Mesenchymal stem cell (in vitro differentiated cells and primary cell): Measurements from ENCODE around the gene SLC35F6.

Experiments used
- DNase-seq: peaks from one replicate; pipeline ENCODE4 v3.0.0-alpha.2; 2013
- H2AFZ ChIP-seq: one replicate; pipeline ENCODE4 v1.6.1; 2013; ENCODE audit warnings: low read depth, mild to moderate bottlenecking, control low read depth, inconsistent platforms, low read length, moderate library complexity
- H2AK5ac ChIP-seq: 2 replicates; pipeline ENCODE4 v1.6.1; 2013; ENCODE audit warnings: low read length, moderate library complexity, mild to moderate bottlenecking, inconsistent platforms; ENCODE audit not compliant: severe bottlenecking
- H2BK120ac ChIP-seq: one replicate; pipeline ENCODE4 v1.6.1; 2013; ENCODE audit warnings: low read depth, mild to moderate bottlenecking, inconsistent platforms, low read length, moderate library complexity
- H2BK12ac ChIP-seq, 2 experiments: one replicate each; pipeline ENCODE4 v1.6.1; 2013; ENCODE audit warnings: inconsistent platforms in 2 of 2, low read length in 2 of 2, mild to moderate bottlenecking in 2 of 2, moderate library complexity in 2 of 2, control low read depth in 1 of 2
- H2BK15ac ChIP-seq: one replicate; pipeline ENCODE4 v1.6.1; 2013; ENCODE audit warnings: mild to moderate bottlenecking, low read depth, inconsistent platforms; ENCODE audit not compliant: poor library complexity, severe bottlenecking
- H2BK5ac ChIP-seq: 2 replicates; pipeline ENCODE4 v1.6.1; 2013; ENCODE audit warnings: low read depth, mild to moderate bottlenecking, low read length, control low read depth, inconsistent platforms; ENCODE audit not compliant: poor library complexity, severe bottlenecking
- H3K14ac ChIP-seq, 2 experiments: one replicate each; pipeline ENCODE4 v1.6.1; 2013; ENCODE audit warnings: inconsistent platforms in 2 of 2, low read length in 2 of 2, control low read depth in 1 of 2, mild to moderate bottlenecking in 1 of 2, moderate library complexity in 1 of 2
- H3K18ac ChIP-seq, 2 experiments: one replicate each; pipeline ENCODE4 v1.6.1; 2013; ENCODE audit warnings: inconsistent platforms in 2 of 2, low read length in 2 of 2, control low read depth in 1 of 2, low read depth in 1 of 2, mild to moderate bottlenecking in 1 of 2
- H3K23ac ChIP-seq, 2 experiments: one replicate each; pipeline ENCODE4 v1.6.1; 2013; ENCODE audit warnings: inconsistent platforms in 2 of 2, low read length in 2 of 2, mild to moderate bottlenecking in 2 of 2, moderate library complexity in 2 of 2, control low read depth in 1 of 2
- H3K27ac ChIP-seq: 2 replicates; pipeline ENCODE4 v1.5.1; 2013; ENCODE audit warnings: mild to moderate bottlenecking, moderate library complexity, low read length, control low read depth, inconsistent platforms; ENCODE audit not compliant: poor library complexity, severe bottlenecking
- H3K27me3 ChIP-seq, 2 experiments: 2 replicates each; pipeline versions ENCODE4 v1.6.1 to v1.7.0; 2013; ENCODE audit warnings: low read length in 2 of 2, mild to moderate bottlenecking in 2 of 2, moderate library complexity in 2 of 2, control low read depth in 1 of 2, inconsistent platforms in 1 of 2; ENCODE audit not compliant: control insufficient read depth in 1 of 2, insufficient read depth in 1 of 2
- H3K36me3 ChIP-seq, 2 experiments: 2 replicates each; pipeline versions ENCODE4 v1.6.1 to v1.7.0; 2013; ENCODE audit warnings: low read length in 2 of 2, control low read depth in 1 of 2, inconsistent platforms in 1 of 2, low read depth in 1 of 2, mild to moderate bottlenecking in 1 of 2; ENCODE audit not compliant: insufficient read depth in 2 of 2, control insufficient read depth in 1 of 2
- H3K4ac ChIP-seq, 2 experiments: one replicate each; pipeline ENCODE4 v1.6.1; 2013; ENCODE audit warnings: inconsistent platforms in 2 of 2, low read length in 2 of 2, mild to moderate bottlenecking in 2 of 2, moderate library complexity in 2 of 2, control low read depth in 1 of 2, low read depth in 1 of 2
- H3K4me1 ChIP-seq: 2 replicates; pipeline ENCODE4 v1.6.1; 2013; ENCODE audit warnings: low read depth, low read length, control low read depth; ENCODE audit not compliant: control insufficient read depth, insufficient read depth
- H3K4me2 ChIP-seq: 2 replicates; pipeline ENCODE4 v1.6.1; 2013; ENCODE audit warnings: low read length, mild to moderate bottlenecking, inconsistent platforms; ENCODE audit not compliant: poor library complexity, severe bottlenecking
- H3K4me3 ChIP-seq, 2 experiments: 2 replicates each; pipeline versions ENCODE4 v1.5.1 to v1.7.0; 2013; ENCODE audit warnings: low read length in 2 of 2, mild to moderate bottlenecking in 2 of 2, control low read depth in 1 of 2, low read depth in 1 of 2; ENCODE audit not compliant: insufficient read depth in 1 of 2
- H3K79me1 ChIP-seq: replicated peaks from 2 replicates; pipeline ENCODE4 v1.6.1; 2013; ENCODE audit warnings: mild to moderate bottlenecking, control low read depth, low read length, inconsistent platforms; ENCODE audit not compliant: poor library complexity, severe bottlenecking
- H3K9ac ChIP-seq: 2 replicates; pipeline ENCODE4 v1.7.0; 2013; ENCODE audit warnings: mild to moderate bottlenecking, low read length, moderate library complexity
- H3K9me3 ChIP-seq: 2 replicates; pipeline ENCODE4 v1.7.0; 2013; ENCODE audit warnings: mild to moderate bottlenecking, low read length; ENCODE audit not compliant: control insufficient read depth
- H4K8ac ChIP-seq: one replicate; pipeline ENCODE4 v1.6.1; 2013; ENCODE audit warnings: inconsistent platforms, mild to moderate bottlenecking, low read length, moderate library complexity
- H4K91ac ChIP-seq: one replicate; pipeline ENCODE4 v1.6.1; 2013; ENCODE audit warnings: mild to moderate bottlenecking, low read length, inconsistent platforms
- WGBS: methylation state at CpG from one replicate; pipeline ENCODE4 v1.1.7; 2013; ENCODE audit warnings: mixed read lengths; 5-methylcytosine and 5-hydroxymethylcytosine counted together

The SLC35F6 gene

DNA sequence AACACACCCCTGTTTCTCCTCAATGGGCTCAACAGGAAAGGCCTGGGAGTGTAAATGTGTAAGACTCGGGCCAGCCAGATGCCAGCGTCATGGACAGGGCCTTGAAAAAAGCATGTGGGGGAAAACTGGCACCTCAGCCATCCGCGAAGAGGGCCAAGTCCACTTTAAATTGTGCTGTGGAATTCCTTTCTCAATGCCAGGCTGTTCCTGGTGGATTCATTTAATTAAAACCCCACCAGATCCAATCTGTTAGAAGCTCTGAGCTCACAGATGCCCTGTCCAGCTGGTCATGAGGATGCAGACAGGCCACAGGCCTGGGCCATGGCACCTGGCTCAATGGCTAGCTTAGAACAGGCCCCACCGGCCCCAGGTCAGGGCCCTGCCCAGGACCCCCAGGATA, 46.7 kb upstream of the SLC35F6 start:
- no peak for DNase-seq
- H2AK5ac ChIP-seq: no peak overlapping the region
- no peak overlapping the region for H3K18ac ChIP-seq
- WGBS: 91% methylated on average over 5 of the region's 5 CpGs
- H2BK5ac ChIP-seq: no peak overlapping the region
- H3K4me1 ChIP-seq: peaks cover 20% of the 10 kb centered on the region
- no peak overlapping the region for H2BK120ac ChIP-seq
- peak overlapping the region in 1 of 2 experiments; percentile 29 for H2BK12ac ChIP-seq
- H3K36me3 ChIP-seq: no peaks in the 10 kb centered on the region
- H3K4me3 ChIP-seq: no peak overlapping the region
- no peak overlapping the region for H3K9ac ChIP-seq
- H3K14ac ChIP-seq: no peak overlapping the region
- no peak overlapping the region for H4K8ac ChIP-seq
- H3K4me2 ChIP-seq: no peak overlapping the region
- no peak overlapping the region for H2BK15ac ChIP-seq
- H3K27ac ChIP-seq: no peak overlapping the region
- no peak overlapping the region for H3K4ac ChIP-seq
- H3K23ac ChIP-seq: no peak overlapping the region
- H3K79me1 ChIP-seq: no peaks in the 10 kb centered on the region
- no peak overlapping the region for H4K91ac ChIP-seq
- H3K9me3 ChIP-seq: peaks cover 3% of the 10 kb centered on the region
- H2AFZ ChIP-seq: no peak overlapping the region
- H3K27me3 ChIP-seq: peaks cover 0 to 8% of the 10 kb centered on the region in 2 experiments

DNA sequence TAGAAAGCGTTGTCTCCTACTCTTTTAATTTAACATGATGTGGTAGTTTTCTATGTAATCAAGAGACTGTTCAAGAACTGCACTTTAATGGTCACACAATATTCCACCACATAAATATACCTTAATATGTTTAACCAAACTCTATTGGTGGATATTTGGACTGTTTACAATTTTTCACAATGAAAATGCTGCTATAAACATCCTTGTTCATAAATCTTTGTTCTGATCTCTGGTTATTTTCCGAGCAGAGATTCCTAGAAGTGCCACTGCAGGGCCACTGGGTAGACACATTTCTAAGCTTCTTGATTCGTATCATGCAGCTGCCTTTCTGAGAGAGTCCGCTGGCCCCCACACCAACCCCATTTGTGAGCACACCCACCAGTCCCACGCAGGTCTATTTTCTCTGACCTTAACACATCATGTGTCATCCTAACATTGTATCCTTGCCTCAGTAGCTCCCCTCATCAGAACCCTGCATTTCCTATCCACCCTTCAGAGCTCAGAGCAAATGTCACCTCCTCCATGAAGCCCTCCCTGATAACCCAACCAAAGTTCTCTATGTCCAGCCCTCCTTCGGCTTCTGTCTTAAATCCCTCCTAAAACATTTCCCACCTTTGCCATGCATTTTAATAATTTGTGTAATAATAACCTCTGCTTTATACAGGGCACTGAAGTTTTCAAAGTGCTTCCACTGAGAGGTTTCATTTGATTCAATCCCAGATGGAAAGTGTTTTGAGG, 45.0 kb upstream of the SLC35F6 start:
- H3K9me3 ChIP-seq: peaks cover 3% of the 10 kb centered on the region
- no peak overlapping the region for H3K23ac ChIP-seq
- no peaks in the 10 kb centered on the region for H3K79me1 ChIP-seq
- no peak overlapping the region for H2AK5ac ChIP-seq
- H2BK12ac ChIP-seq: no peak overlapping the region
- no peak overlapping the region for H2BK15ac ChIP-seq
- DNase-seq: peak; percentile 33
- no peak overlapping the region for H2AFZ ChIP-seq
- H3K9ac ChIP-seq: no peak overlapping the region
- H3K4me2 ChIP-seq: no peak overlapping the region
- no peak overlapping the region for H4K8ac ChIP-seq
- H3K4me3 ChIP-seq: no peak overlapping the region
- H2BK5ac ChIP-seq: no peak overlapping the region
- H3K36me3 ChIP-seq: no peaks in the 10 kb centered on the region
- 61% methylated on average over 4 of the region's 6 CpGs for WGBS
- no peak overlapping the region for H2BK120ac ChIP-seq
- no peak overlapping the region for H3K14ac ChIP-seq
- no peaks in the 10 kb centered on the region for H3K27me3 ChIP-seq
- H3K18ac ChIP-seq: no peak overlapping the region
- no peak overlapping the region for H3K27ac ChIP-seq
- H3K4ac ChIP-seq: no peak overlapping the region
- H4K91ac ChIP-seq: no peak overlapping the region
- peaks cover 24% of the 10 kb centered on the region for H3K4me1 ChIP-seq

GRCh38 chr2:26720322-26721114, 43.6 kb upstream of the SLC35F6 start:
- Histone ChIP-seq H3K4me1 (peaks cover 31% of the 10 kb centered on the region), H3K36me3 (no peaks in the 10 kb centered on the region), H3K79me1 (no peaks in the 10 kb centered on the region), H3K14ac (peak overlapping the region in 1 of 2 experiments; percentile 45), H3K23ac (no peak overlapping the region), H2BK15ac (peak overlapping the region; percentile 15), H2AK5ac (no peak overlapping the region), H2BK120ac (no peak overlapping the region), H4K91ac (peak overlapping the region; percentile 67), H3K9ac (peak overlapping the region; percentile 56), H3K27ac (no peak overlapping the region), H3K4me2 (no peak overlapping the region), H4K8ac (peak overlapping the region; percentile 5), H2AFZ (no peak overlapping the region), H3K27me3 (no peaks in the 10 kb centered on the region), H3K9me3 (peaks cover 3% of the 10 kb centered on the region), H2BK5ac (no peak overlapping the region), H3K4me3 (no peak overlapping the region), H2BK12ac (peak overlapping the region; percentile 20 to 81), H3K4ac (peak overlapping the region in 1 of 2 experiments; percentile 1), H3K18ac (peak overlapping the region; percentile 1 to 82)
- DNase-seq: peak; percentile 91
- 41% methylated on average over 4 of the region's 7 CpGs for WGBS
